Fibroblast of mammary gland (primary cell): ENCODE data around the gene ZNF619.
"Not testable (repeated sequence)": the region's sequence is repeated elsewhere in the genome, so short reads cannot be mapped to it uniquely, and the experiment has no call there.

ENCODE experiments used
- DNase-seq: peaks from one replicate; pipeline ENCODE4 v3.0.0-alpha.2; 2010; ENCODE audit warnings: low read depth
- H3K4me3 ChIP-seq: 2 replicates; pipeline ENCODE4 v1.5.1; 2011; ENCODE audit warnings: low read depth, mild to moderate bottlenecking, low read length, moderate library complexity; ENCODE audit not compliant: control insufficient read depth
- CTCF ChIP-seq: conservative IDR thresholded peaks from 2 replicates; pipeline ENCODE4 v1.5.1; 2011; ENCODE audit warnings: low read depth, low read length, inconsistent platforms; ENCODE audit not compliant: control insufficient read depth, insufficient read depth

The ZNF619 gene

GRCh38 chr3:40456940-40457823 lies 19.7 kb upstream of the ZNF619 start, which contains the start of gene RPL14:
TSS of gene RPL14 (plus strand) at chr3:40457339. CDS start at chr3:40457472, 133 bp downstream.
- no peak for TF ChIP-seq CTCF
- DNase-seq: peak; percentile 96
- H3K4me3 ChIP-seq: peak within 1 kb of the TSS; percentile 96

- no peak for DNase-seq
- TF ChIP-seq CTCF: no peak
- H3K4me3 ChIP-seq: peak overlapping the region; percentile 96
Measured at GRCh38 chr3:40458473-40458872, 18.4 kb upstream of the ZNF619 start.

GRCh38 chr3:40460481-40460880 lies 16.4 kb upstream of the ZNF619 start:
- not testable (repeated sequence) for H3K4me3 ChIP-seq, DNase-seq

DNA sequence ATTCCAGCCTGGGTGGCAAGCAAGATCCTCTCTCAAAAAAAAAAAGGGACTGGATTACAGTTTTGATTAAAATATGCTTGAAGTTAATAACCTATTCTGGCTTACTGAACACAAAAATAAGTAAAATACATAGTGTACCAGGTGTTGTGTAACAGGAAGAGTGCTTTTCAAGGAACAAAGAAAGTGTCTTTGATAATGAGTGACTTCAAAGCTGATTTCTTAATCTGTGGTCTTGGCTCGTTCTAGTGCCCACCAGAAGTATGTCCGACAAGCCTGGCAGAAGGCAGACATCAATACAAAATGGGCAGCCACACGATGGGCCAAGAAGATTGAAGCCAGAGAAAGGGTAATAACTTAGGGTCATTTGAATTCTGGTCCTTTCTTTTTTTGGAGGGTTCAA lies 15.8 kb upstream of the ZNF619 start:
- no peak for DNase-seq
- TF ChIP-seq CTCF: no peak

DNA sequence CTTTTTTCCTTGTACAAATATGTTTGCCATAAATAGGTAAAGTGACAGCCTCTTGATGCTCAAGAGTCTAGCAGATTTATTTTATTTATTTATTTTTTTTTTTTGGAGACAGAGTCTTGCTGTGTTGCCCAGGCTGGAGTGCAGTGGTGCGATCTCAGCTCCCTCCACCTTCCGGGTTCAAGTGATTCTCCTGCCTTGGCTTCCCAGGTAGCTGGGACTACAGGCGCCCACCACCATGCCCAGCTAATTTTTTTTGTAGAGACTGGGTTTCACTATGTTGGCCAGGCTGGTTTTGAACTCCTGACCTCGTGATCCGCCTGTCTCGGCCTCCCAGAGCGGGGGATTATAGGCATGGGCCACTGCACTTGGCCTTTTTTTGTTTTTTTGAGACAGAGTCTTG lies 14.1 kb upstream of the ZNF619 start:
- DNase-seq, H3K4me3 ChIP-seq: not testable (repeated sequence)

More for the DNA sequence above, 15.8 kb upstream of the ZNF619 start:
- no peak overlapping the region for H3K4me3 ChIP-seq

DNA sequence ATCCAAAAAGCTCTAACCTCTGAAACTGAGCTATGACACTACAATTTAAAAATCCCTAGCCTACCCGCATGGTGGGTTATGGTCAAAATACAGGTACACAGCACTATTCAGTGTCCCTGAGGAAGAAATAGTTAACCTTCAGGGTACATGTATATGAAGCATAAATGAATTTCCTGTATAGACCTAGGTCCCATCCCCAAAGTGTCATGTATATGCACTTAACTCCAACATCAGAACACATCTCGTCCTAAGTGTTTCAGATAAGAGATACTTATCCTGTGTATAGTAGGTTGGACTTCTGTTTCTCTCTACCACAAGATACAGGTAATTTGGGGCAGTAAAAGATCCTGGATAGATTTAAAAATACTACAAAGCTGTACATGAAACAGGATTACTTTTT lies 13.3 kb upstream of the ZNF619 start:
- H3K4me3 ChIP-seq: no peak overlapping the region
- TF ChIP-seq CTCF: no peak
- DNase-seq: no peak

GRCh38 chr3:40464339-40465110 lies 12.4 kb upstream of the ZNF619 start:
- DNase-seq: no peak
- no peak overlapping the region for H3K4me3 ChIP-seq
- no peak for TF ChIP-seq CTCF
